ENCODE results near the gene ZNF615.
"Not testable (repeated sequence)": the region's sequence is repeated elsewhere in the genome, so short reads cannot be mapped to it uniquely, and the experiment has no call there.

The ZNF615 gene

GRCh38 chr19:52007806-52008557 is at the start of gene ZNF615:
Gene ZNF615, minus strand, starts transcription at chr19:52008211. Its CDS starts 4,500 bp downstream, at chr19:52003711.
- DNase-seq (ENCODE audit: low spot score), result peak; percentile 82

- not testable (repeated sequence) for DNase-seq (ENCODE audit: low spot score)
These were observed 48.5 kb upstream of the ZNF615 start for GRCh38 chr19:52056480-52056879.

GRCh38 chr19:52051736-52052135 is 43.7 kb upstream of the ZNF615 start:
- not testable (repeated sequence) for DNase-seq (ENCODE audit: low spot score)

GRCh38 chr19:52048555-52049501 is 40.8 kb upstream of the ZNF615 start, which contains the start of gene ZNF432:
Gene ZNF432, minus strand, starts transcription at chr19:52048838. Its CDS starts 1,970 bp downstream, at chr19:52046868.
- peak; percentile 89 for DNase-seq (ENCODE audit: low spot score)

- DNase-seq (ENCODE audit: low spot score), result no peak
These were observed 31.2 kb upstream of the ZNF615 start for GRCh38 chr19:52039169-52039568.

GRCh38 chr19:52034051-52034728 is 26.2 kb upstream of the ZNF615 start:
- no peak for DNase-seq (ENCODE audit: low spot score)

- DNase-seq (ENCODE audit: low spot score), result no peak
These were observed 20.7 kb upstream of the ZNF615 start for GRCh38 chr19:52028780-52029123.

- peak; percentile 85 for DNase-seq (ENCODE audit: low spot score)
These were observed 20.2 kb upstream of the ZNF615 start, which contains the start of gene ZNF614 for GRCh38 chr19:52028027-52028779. Gene ZNF614, minus strand, starts transcription at chr19:52028379. Its CDS starts 2,634 bp downstream, at chr19:52025745.

- DNase-seq (ENCODE audit: low spot score), result not testable (repeated sequence)
These were observed 18.4 kb upstream of the ZNF615 start for GRCh38 chr19:52026255-52026990.

- DNase-seq (ENCODE audit: low spot score), result not testable (repeated sequence)
These were observed 16.5 kb upstream of the ZNF615 start for GRCh38 chr19:52024478-52024877.

GRCh38 chr19:52022193-52022592 is 14.2 kb upstream of the ZNF615 start:
- DNase-seq (ENCODE audit: low spot score), result no peak

- no peak for DNase-seq (ENCODE audit: low spot score)
These were observed 12.5 kb upstream of the ZNF615 start for GRCh38 chr19:52020506-52020905.

GRCh38 chr19:52010674-52011073 is 2.7 kb upstream of the ZNF615 start:
- no peak for DNase-seq (ENCODE audit: low spot score)

GRCh38 chr19:52007451-52007805 is 583 bp downstream of the ZNF615 start:
- DNase-seq (ENCODE audit: low spot score), result no peak

- no peak for DNase-seq (ENCODE audit: low spot score)
These were observed 13.9 kb downstream of the ZNF615 start for GRCh38 chr19:51994048-51994644.

GRCh38 chr19:51993422-51993821 is 14.6 kb downstream of the ZNF615 start:
- DNase-seq (ENCODE audit: low spot score), result no peak

- peak; percentile 90 for DNase-seq (ENCODE audit: low spot score)
These were observed 21.4 kb downstream of the ZNF615 start, which contains the start of gene ZNF350 for GRCh38 chr19:51986309-51987291. Gene ZNF350, minus strand, starts transcription at chr19:51986840. Its CDS starts 12,480 bp downstream, at chr19:51974360.

- no peak for DNase-seq (ENCODE audit: low spot score)
These were observed 24.6 kb downstream of the ZNF615 start for GRCh38 chr19:51983361-51983760.

GRCh38 chr19:51980926-51981325 is 27.1 kb downstream of the ZNF615 start:
- not testable (repeated sequence) for DNase-seq (ENCODE audit: low spot score)

All from kidney capillary endothelial cell (primary cell).